ENCODE data around the gene EXOC2. TPM values are rescaled to one million over a fixed set of nuclear protein-coding genes. Genes with fewer than 3 reads are reported as not detected.

EXOC2 gene
- total RNA-seq, 2 experiments from 2014 or later = 29.9 to 30.2 TPM

DNA sequence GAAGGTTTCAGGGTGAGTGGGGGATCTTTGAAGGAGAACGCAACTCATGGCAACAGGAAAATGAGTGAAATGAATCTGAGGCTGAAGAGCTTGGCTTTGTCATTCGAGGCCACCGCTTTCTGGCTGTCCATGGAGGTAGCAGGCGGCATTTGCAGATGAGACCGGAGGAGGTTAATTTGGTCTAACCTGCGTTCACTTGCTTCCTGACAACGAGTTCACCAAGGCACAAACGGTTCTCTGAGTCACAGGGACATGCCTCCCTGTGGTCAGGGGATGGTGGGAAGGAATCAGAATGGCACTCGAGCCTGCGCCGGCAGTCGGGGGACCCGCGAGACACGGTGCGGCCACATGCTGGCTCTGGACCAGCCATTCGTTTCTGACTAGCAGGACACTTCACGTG, 226.4 kb downstream of the EXOC2 start:
- Mint-ChIP-seq H3K27ac (no peak overlapping the region), H3K27me3 (peaks cover 6% of the 10 kb centered on the region), H3K4me3 (no peak overlapping the region), H3K36me3 (ENCODE audit: low read depth) (no peaks in the 10 kb centered on the region), H3K4me1 (ENCODE audit: low read depth) (peaks cover 19% of the 10 kb centered on the region), H3K9me3 (no peaks in the 10 kb centered on the region)
- intact Hi-C loops (cut with micrococcal nuclease) = no loop called here
- ATAC-seq = no peak
- CTCF ChIA-PET = no interaction called here
- POLR2A ChIA-PET = no interaction called here
- no peak for DNase-seq
- TF ChIP-seq, protein P1, sequence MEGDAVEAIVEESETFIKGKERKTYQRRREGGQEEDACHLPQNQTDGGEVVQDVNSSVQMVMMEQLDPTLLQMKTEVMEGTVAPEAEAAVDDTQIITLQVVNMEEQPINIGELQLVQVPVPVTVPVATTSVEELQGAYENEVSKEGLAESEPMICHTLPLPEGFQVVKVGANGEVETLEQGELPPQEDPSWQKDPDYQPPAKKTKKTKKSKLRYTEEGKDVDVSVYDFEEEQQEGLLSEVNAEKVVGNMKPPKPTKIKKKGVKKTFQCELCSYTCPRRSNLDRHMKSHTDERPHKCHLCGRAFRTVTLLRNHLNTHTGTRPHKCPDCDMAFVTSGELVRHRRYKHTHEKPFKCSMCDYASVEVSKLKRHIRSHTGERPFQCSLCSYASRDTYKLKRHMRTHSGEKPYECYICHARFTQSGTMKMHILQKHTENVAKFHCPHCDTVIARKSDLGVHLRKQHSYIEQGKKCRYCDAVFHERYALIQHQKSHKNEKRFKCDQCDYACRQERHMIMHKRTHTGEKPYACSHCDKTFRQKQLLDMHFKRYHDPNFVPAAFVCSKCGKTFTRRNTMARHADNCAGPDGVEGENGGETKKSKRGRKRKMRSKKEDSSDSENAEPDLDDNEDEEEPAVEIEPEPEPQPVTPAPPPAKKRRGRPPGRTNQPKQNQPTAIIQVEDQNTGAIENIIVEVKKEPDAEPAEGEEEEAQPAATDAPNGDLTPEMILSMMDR (IDR thresholded peaks at IDR 0.05) = no peak

DNA sequence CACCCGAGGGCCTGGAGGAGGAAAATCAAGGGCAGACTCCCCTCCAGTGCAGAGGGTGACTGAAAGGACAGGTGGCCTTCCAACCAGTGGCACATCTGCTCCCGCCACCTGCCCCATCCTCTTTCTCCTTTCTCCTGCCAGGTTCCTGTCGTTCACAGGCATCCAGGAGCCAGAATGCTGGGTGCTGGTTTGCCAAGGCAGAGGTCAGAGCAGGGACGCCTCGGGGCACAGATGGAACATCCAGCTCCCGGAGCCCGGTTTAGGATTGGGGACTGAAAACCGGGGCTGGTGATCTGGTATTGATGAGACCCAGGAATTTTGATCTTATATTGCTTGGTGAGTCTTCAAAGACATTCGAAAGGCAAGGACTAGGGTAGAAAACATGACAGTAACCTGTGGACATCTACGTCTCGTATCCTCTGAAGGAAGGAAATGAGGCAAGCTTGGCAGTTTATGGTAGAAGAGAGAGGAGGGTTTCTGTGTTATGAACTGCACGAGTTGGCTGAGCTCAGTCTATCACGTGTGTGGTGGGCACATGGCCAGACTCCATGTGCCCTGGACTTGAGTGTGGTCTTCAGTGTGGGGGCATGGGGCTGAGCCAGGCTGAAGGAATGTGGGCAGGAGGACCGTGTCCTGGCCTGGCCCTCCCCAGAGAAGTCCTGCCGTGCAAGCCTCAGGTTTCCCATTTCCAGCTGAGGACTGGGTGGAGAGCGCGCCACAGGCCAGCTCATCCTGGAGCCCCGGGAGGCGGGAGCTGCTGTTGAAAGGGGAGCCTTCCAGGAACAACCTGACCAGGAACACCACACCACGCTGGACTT, 227.2 kb downstream of the EXOC2 start:
- CTCF ChIA-PET = interaction anchor here (0.8 to 1.0 kb wide), 2 partner anchors 10 to 15 kb away, joined by 3 read pairs; no protein-coding TSS in a partner anchor
- no peak for DNase-seq
- peaks cover 6% of the 10 kb centered on the region for H3K27me3 Mint-ChIP-seq
- no peaks in the 10 kb centered on the region for H3K36me3 Mint-ChIP-seq (ENCODE audit: low read depth)
- POLR2A ChIA-PET = interaction anchor here (0.6 to 1.2 kb wide), 4 partner anchors 10 to 209 kb away, joined by 3 to 4 read pairs (median 4); no protein-coding TSS in a partner anchor
- H3K27ac Mint-ChIP-seq = no peak overlapping the region
- H3K4me1 Mint-ChIP-seq (ENCODE audit: low read depth) = peaks cover 20% of the 10 kb centered on the region
- TF ChIP-seq, protein P1 (IDR thresholded peaks at IDR 0.05) = no peak
- no peak for ATAC-seq
- no peaks in the 10 kb centered on the region for H3K9me3 Mint-ChIP-seq
- no peak overlapping the region for H3K4me3 Mint-ChIP-seq
- intact Hi-C loops (cut with micrococcal nuclease) = no loop called here

DNA sequence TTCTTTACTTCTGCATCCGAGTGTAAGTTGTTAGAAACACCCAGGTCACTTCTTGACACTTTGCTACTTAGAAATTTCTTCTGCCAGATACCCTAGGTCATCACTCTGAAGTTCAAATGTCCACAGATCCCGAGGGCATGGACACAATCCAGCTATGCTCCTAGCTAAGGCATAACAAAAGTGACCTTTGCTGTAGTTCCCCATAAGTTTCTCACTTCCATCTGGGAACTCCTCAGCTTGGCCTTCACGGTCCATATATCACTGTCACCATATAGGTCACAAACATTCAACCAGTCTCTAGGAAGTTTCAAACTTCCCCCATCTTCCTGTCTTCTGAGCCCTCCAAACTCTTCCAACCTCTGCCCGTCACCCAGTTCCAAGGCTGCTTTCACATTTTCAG, 236.1 kb downstream of the EXOC2 start:
- H3K4me3 Mint-ChIP-seq = no peak overlapping the region
- H3K36me3 Mint-ChIP-seq (ENCODE audit: low read depth) = peaks cover 2% of the 10 kb centered on the region
- peaks cover 13% of the 10 kb centered on the region for H3K9me3 Mint-ChIP-seq
- H3K4me1 Mint-ChIP-seq (ENCODE audit: low read depth) = peaks cover 43% of the 10 kb centered on the region
- ChIA-PET CTCF (no interaction called here), POLR2A (interaction anchor here (1.3 to 24.1 kb wide), 3 partner anchors 16 to 55 kb away, joined by 3 to 630 read pairs (median 4); partner anchors contain the start of gene IRF4)
- no peaks in the 10 kb centered on the region for H3K27me3 Mint-ChIP-seq
- ATAC-seq = no peak
- TF ChIP-seq, protein P1 (IDR thresholded peaks at IDR 0.05) = no peak
- DNase-seq = no peak
- no peak overlapping the region for H3K27ac Mint-ChIP-seq
- intact Hi-C loops (cut with micrococcal nuclease) = no loop called here

DNA sequence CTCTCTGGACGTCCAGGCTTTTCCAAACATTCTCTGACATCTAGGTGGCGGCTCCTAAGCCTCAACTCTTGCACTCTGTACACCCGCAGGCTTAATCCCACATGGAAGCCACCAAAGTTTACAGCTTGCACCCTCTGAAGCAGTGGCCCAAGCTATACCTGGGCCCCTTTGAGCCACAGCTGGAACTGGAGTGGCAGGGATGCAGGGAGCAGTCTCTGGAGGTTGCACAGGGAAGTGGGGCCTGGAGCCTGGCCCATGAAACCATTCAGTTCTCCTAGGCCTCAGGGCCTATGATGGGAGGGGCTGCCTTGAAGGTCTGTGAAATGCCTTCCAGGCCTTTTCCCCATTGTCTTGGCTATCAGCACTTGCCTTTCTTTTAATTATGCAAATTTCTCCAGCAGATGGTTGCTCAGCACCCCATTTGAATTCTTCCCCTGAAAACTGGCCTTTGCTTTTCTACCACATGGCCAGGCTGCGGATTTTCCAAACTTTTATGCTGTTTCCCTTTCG, 236.5 kb downstream of the EXOC2 start:
- Mint-ChIP-seq H3K27ac (no peak overlapping the region), H3K4me1 (ENCODE audit: low read depth) (peaks cover 41% of the 10 kb centered on the region), H3K27me3 (no peaks in the 10 kb centered on the region), H3K36me3 (ENCODE audit: low read depth) (peaks cover 2% of the 10 kb centered on the region), H3K9me3 (peaks cover 13% of the 10 kb centered on the region), H3K4me3 (no peak overlapping the region)
- ChIA-PET POLR2A (interaction anchor here (1.3 to 24.1 kb wide), 3 partner anchors 16 to 55 kb away, joined by 3 to 630 read pairs (median 4); partner anchors contain the start of gene IRF4), CTCF (no interaction called here)
- TF ChIP-seq, protein P1 (IDR thresholded peaks at IDR 0.05) = no peak
- intact Hi-C loops (cut with micrococcal nuclease) = no loop called here
- ATAC-seq (no peak), DNase-seq (no peak)

DNA sequence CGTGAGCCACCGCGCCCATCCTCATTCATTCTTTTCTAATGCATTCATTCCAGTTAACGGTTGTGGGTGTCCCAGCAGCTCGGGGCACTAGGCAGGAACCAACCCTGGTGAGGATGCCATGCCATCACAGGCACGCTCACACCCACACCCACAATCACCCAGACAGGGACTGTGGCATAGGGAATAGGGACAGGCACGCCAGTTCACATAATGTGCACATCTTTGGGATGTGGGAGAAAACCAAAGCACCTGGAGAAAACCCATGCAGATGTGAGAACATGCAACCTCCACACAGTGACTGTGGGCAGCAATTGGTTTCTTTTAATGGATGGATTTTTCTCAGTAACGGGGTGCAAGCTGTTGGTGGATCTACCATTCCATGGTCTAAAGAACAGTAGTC, 237.1 kb downstream of the EXOC2 start:
- ChIA-PET CTCF (no interaction called here), POLR2A (interaction anchor here (1.1 to 24.1 kb wide), 3 partner anchors 11 to 54 kb away, joined by 3 to 630 read pairs (median 4); partner anchors contain the start of gene IRF4)
- H3K4me1 Mint-ChIP-seq (ENCODE audit: low read depth) = peaks cover 37% of the 10 kb centered on the region
- ATAC-seq = no peak
- TF ChIP-seq, protein P1 (IDR thresholded peaks at IDR 0.05) = no peak
- no peaks in the 10 kb centered on the region for H3K27me3 Mint-ChIP-seq
- intact Hi-C loops (cut with micrococcal nuclease) = no loop called here
- DNase-seq = no peak
- peaks cover 13% of the 10 kb centered on the region for H3K9me3 Mint-ChIP-seq
- H3K27ac Mint-ChIP-seq = no peak overlapping the region
- H3K36me3 Mint-ChIP-seq (ENCODE audit: low read depth) = peaks cover 2% of the 10 kb centered on the region
- no peak overlapping the region for H3K4me3 Mint-ChIP-seq

Data from activated CD8-positive, alpha-beta T cell treated with anti-CD3 and anti-CD28 coated beads for 36 hours (primary cell).